ENCODE results near the gene NEIL1.
A peak's percentile ranks its signal among the peaks of the same experiment; 100 is the strongest.
"Not testable (repeated sequence)": the region's sequence is repeated elsewhere in the genome, so short reads cannot be mapped to it uniquely, and the experiment has no call there.

Gene NEIL1

GRCh38 chr15:75358771-75359536, 12.1 kb downstream of the NEIL1 start:
- no peak for DNase-seq

GRCh38 chr15:75359537-75360250, 12.9 kb downstream of the NEIL1 start:
- DNase-seq: no peak

- DNase-seq: no peak
Measured at GRCh38 chr15:75360391-75360790, 13.6 kb downstream of the NEIL1 start.

- DNase-seq: no peak
Measured at GRCh38 chr15:75360856-75361255, 14.0 kb downstream of the NEIL1 start.

- no peak for DNase-seq
Measured at GRCh38 chr15:75361361-75361988, 14.6 kb downstream of the NEIL1 start.

- DNase-seq: no peak
Measured at GRCh38 chr15:75361989-75362641, 15.3 kb downstream of the NEIL1 start.

GRCh38 chr15:75362642-75363249, 15.9 kb downstream of the NEIL1 start:
- no peak for DNase-seq

- DNase-seq: no peak
Measured at GRCh38 chr15:75363786-75364185, 16.9 kb downstream of the NEIL1 start.

GRCh38 chr15:75364881-75365280, 18.0 kb downstream of the NEIL1 start:
- DNase-seq: no peak

- no peak for DNase-seq
Measured at GRCh38 chr15:75366163-75366562, 19.3 kb downstream of the NEIL1 start.

- no peak for DNase-seq
Measured at GRCh38 chr15:75367006-75367405, 20.2 kb downstream of the NEIL1 start.

GRCh38 chr15:75367406-75367912, 20.6 kb downstream of the NEIL1 start:
- no peak for DNase-seq

- peak; percentile 54 for DNase-seq
Measured at GRCh38 chr15:75367913-75368688, 21.3 kb downstream of the NEIL1 start, which contains the start of gene MAN2C1. MAN2C1 (minus strand) TSS chr15:75368607; CDS start chr15:75368583, 24 bp downstream.

GRCh38 chr15:75368689-75369239, 21.9 kb downstream of the NEIL1 start:
- no peak for DNase-seq

GRCh38 chr15:75369897-75370581, 23.2 kb downstream of the NEIL1 start:
- no peak for DNase-seq

- no peak for DNase-seq
Measured at GRCh38 chr15:75371486-75371885, 24.6 kb downstream of the NEIL1 start.

GRCh38 chr15:75371901-75372688, 25.3 kb downstream of the NEIL1 start:
- DNase-seq: no peak

GRCh38 chr15:75380773-75381172, 33.9 kb downstream of the NEIL1 start:
- DNase-seq: no peak

GRCh38 chr15:75383986-75384385, 37.1 kb downstream of the NEIL1 start:
- DNase-seq: not testable (repeated sequence)

GRCh38 chr15:75389791-75390382, 43.0 kb downstream of the NEIL1 start:
- DNase-seq: no peak

Measured in NCI-H2029 treated with DMSO at 0.1 percent for 48 hours (cell line).